HCT116 (cell line): ENCODE data around the gene TXLNB. TPM values are rescaled to one million over a fixed set of nuclear protein-coding genes. Genes with fewer than 3 reads are reported as not detected.

Source experiments
- ATAC-seq: fragments of 200-7000 bp; cut with Tn5 transposase; 2 replicates; pipeline ENCODE4 v1.9.1; 2020; ENCODE audit warnings: mild to moderate bottlenecking, moderate library complexity
- BruUV-seq: library from RNA; stranded (reverse); fragments of 400-500 nt; replicated peaks from 2 replicates; lab custom pipeline; 2021; lab: Mats Ljungman, UMichigan
- CTCF ChIA-PET: fragments of 300-600 bp; sonication (Branson Sonifier 250); formaldehyde crosslinking; loops from one replicate; lab custom pipeline; 2021; ENCODE audit warnings: antibody characterized with exemption; lab: Charles Lee
- POLR2A ChIA-PET: fragments of 300-600, 350-600 bp; sonication (Branson Sonifier 250); formaldehyde crosslinking; loops from one replicate; lab custom pipeline; 2021; ENCODE audit warnings: antibody characterized with exemption; lab: Charles Lee
- RAD21 ChIA-PET, 2 experiments: fragments of 300-600 bp; sonication (Branson Sonifier 250); formaldehyde crosslinking; loops; one replicate each; lab custom pipeline; 2023; ENCODE audit warnings: low total read pairs in 2 of 2; ENCODE audit not compliant: uncharacterized antibody in 2 of 2, unreplicated experiment in 2 of 2, low non-redundant PET in 1 of 2; lab: Charles Lee
- DNase-seq: peaks from one replicate; pipeline ENCODE4 v3.0.0-alpha.2; 2010; ENCODE audit warnings: low read depth, low spot score
- H2AFZ ChIP-seq: fragments of 200-600 bp; shearing (Covaris generic), sonication (generic); 2 replicates; pipeline ENCODE4 v1.6.1; 2017; ENCODE audit warnings: low read depth, mixed run types, mixed read lengths, antibody characterized with exemption, low read length; ENCODE audit not compliant: poor library complexity, severe bottlenecking
- H3K27ac ChIP-seq: 2 replicates; pipeline ENCODE4 v1.5.1; 2012; ENCODE audit warnings: low read depth, low read length
- H3K27me3 ChIP-seq: fragments of 200-600 bp; sonication (generic); 2 replicates; pipeline ENCODE4 v1.6.1; 2016; ENCODE audit warnings: mixed run types, low read length, mixed read lengths; ENCODE audit not compliant: insufficient read depth
- H3K36me3 ChIP-seq, 2 experiments: fragments of 200-500 bp in 1 of 2; fragments of 200-600 bp in 1 of 2; sonication (Bioruptor generic) in 1 of 2; sonication (generic) in 1 of 2; 2 replicates each; pipeline versions ENCODE4 v1.5.1 to v1.6.1; 2014 to 2016; ENCODE audit warnings: low read length in 2 of 2, inconsistent platforms in 1 of 2, mixed read lengths in 1 of 2, mixed run types in 1 of 2; ENCODE audit not compliant: insufficient read depth in 2 of 2, control insufficient read depth in 1 of 2
- H3K4me1 ChIP-seq, 2 experiments: fragments of 200-600 bp in 1 of 2; sonication (generic) in 1 of 2; 2 replicates each; pipeline versions ENCODE4 v1.5.1 to v1.6.1; 2012 to 2017; ENCODE audit warnings: low read length in 2 of 2, inconsistent platforms in 1 of 2, mild to moderate bottlenecking in 1 of 2, mixed read lengths in 1 of 2, mixed run types in 1 of 2, moderate library complexity in 1 of 2; ENCODE audit not compliant: insufficient read depth in 2 of 2, control insufficient read depth in 1 of 2
- H3K4me2 ChIP-seq: fragments of 200-600 bp; sonication (generic); 2 replicates; pipeline ENCODE4 v1.6.1; 2017; ENCODE audit warnings: mixed run types, low read length, mixed read lengths
- H3K4me3 ChIP-seq, 2 experiments: fragments of 200-600 bp in 1 of 2; sonication (generic) in 1 of 2; replicated peaks in 1 of 2; 2 replicates each; pipeline ENCODE4 v1.5.1; 2011 to 2016; ENCODE audit warnings: low read length in 2 of 2, control low read depth in 1 of 2, low read depth in 1 of 2, mild to moderate bottlenecking in 1 of 2, mixed read lengths in 1 of 2, mixed run types in 1 of 2
- H3K79me2 ChIP-seq: fragments of 200-600 bp; sonication (generic); 2 replicates; pipeline ENCODE4 v1.6.1; 2017; ENCODE audit warnings: mild to moderate bottlenecking, mixed run types, low read length, moderate library complexity, mixed read lengths; ENCODE audit not compliant: insufficient read depth
- H3K9ac ChIP-seq: fragments of 200-600 bp; sonication (generic); 2 replicates; pipeline ENCODE4 v1.6.1; 2016; ENCODE audit warnings: low read length, mixed read lengths
- H3K9me2 ChIP-seq: fragments of 200-600 bp; sonication (generic), shearing (Covaris generic); 2 replicates; pipeline ENCODE4 v1.6.1; 2017; ENCODE audit warnings: mixed run types, mild to moderate bottlenecking, moderate library complexity; ENCODE audit not compliant: insufficient read depth
- H3K9me3 ChIP-seq, 2 experiments: fragments of 200-500 bp in 1 of 2; fragments of 200-600 bp in 1 of 2; sonication (Bioruptor generic) in 1 of 2; sonication (generic) in 1 of 2; 2 replicates each; pipeline ENCODE4 v1.6.1; 2014 to 2017; ENCODE audit warnings: low read length in 2 of 2, mixed read lengths in 2 of 2, inconsistent platforms in 1 of 2, low read depth in 1 of 2, mild to moderate bottlenecking in 1 of 2, mixed run types in 1 of 2, moderate library complexity in 1 of 2; ENCODE audit not compliant: control insufficient read depth in 1 of 2, insufficient read depth in 1 of 2
- H4K20me1 ChIP-seq: fragments of 200-600 bp; sonication (generic), shearing (Covaris generic); 2 replicates; pipeline ENCODE4 v1.6.1; 2017; ENCODE audit warnings: mixed run types, mild to moderate bottlenecking, moderate library complexity; ENCODE audit not compliant: insufficient read depth
- CBX3 ChIP-seq: IDR thresholded peaks from 2 replicates; pipeline ENCODE4 v1.6.1; 2012; ENCODE audit warnings: low read depth
- CEBPB ChIP-seq: IDR thresholded peaks from 2 replicates; pipeline ENCODE4 v1.6.1; 2012; ENCODE audit warnings: low read depth
- ELF1 ChIP-seq: IDR thresholded peaks from 2 replicates; pipeline ENCODE4 v1.6.1; 2012; ENCODE audit warnings: low read depth, borderline replicate concordance
- EZH2 ChIP-seq: fragments of 200-600 bp; sonication (generic); IDR thresholded peaks from 2 replicates; pipeline ENCODE4 v1.6.1; 2017; ENCODE audit warnings: antibody characterized with exemption, mixed run types
- EZH2phosphoT487 ChIP-seq: fragments of 200-600 bp; IDR thresholded peaks from 2 replicates; pipeline ENCODE4 v1.6.1; 2018; ENCODE audit warnings: antibody characterized with exemption, borderline replicate concordance
- JUND ChIP-seq: IDR thresholded peaks from 2 replicates; pipeline ENCODE4 v1.6.1; 2012
- POLR2A ChIP-seq: IDR thresholded peaks from 2 replicates; pipeline ENCODE4 v1.7.0; 2011; ENCODE audit warnings: borderline replicate concordance; ENCODE audit not compliant: insufficient read depth, insufficient read length; ENCODE audit errors: extremely low read depth
- POLR2AphosphoS5 ChIP-seq: IDR thresholded peaks from 2 replicates; pipeline ENCODE4 v1.6.1; 2011; ENCODE audit warnings: mild to moderate bottlenecking, low read depth, low read length, moderate library complexity
- RAD21 ChIP-seq: IDR thresholded peaks from 2 replicates; pipeline ENCODE4 v1.6.1; 2012; ENCODE audit warnings: low read depth, mild to moderate bottlenecking
- SIN3A ChIP-seq: IDR thresholded peaks from 2 replicates; pipeline ENCODE4 v1.6.1; 2012; ENCODE audit warnings: low read depth
- SP1 ChIP-seq: IDR thresholded peaks from 2 replicates; pipeline ENCODE4 v1.6.1; 2012; ENCODE audit warnings: low read depth
- SRF ChIP-seq: IDR thresholded peaks from 2 replicates; pipeline ENCODE4 v1.6.1; 2012; ENCODE audit warnings: low read depth
- TCF7L2 ChIP-seq: IDR thresholded peaks from 2 replicates; pipeline ENCODE4 v1.7.0; 2011; ENCODE audit warnings: borderline replicate concordance, inconsistent platforms; ENCODE audit not compliant: insufficient read depth, insufficient read length; ENCODE audit errors: extremely low read depth
- ZNF274 ChIP-seq: fragments of 200-500 bp; sonication (Bioruptor generic); IDR thresholded peaks from 2 replicates; pipeline ENCODE4 v1.6.1; 2014; ENCODE audit warnings: mild to moderate bottlenecking, low read depth, low read length, inconsistent platforms
- intact Hi-C: fragments of 100-400 bp; cut with micrococcal nuclease; formaldehyde crosslinking; loops from 2 replicates; pipeline ENCODE4 v1.10.0; 2022
- total RNA-seq: library from RNA; stranded (reverse); gene quantifications from one replicate; pipeline ENCODE4 v1.2.1, GENCODE V29; 2021; ENCODE audit not compliant: unreplicated experiment
- TF ChIP-seq, protein P1 (sequence below), 3 experiments: fragments of 200-600 bp in 1 of 3; sonication (generic) in 1 of 3; IDR thresholded peaks in 2 of 3; conservative IDR thresholded peaks in 1 of 3; 2 replicates each; pipeline ENCODE4 v1.5.1; 2012 to 2017; ENCODE audit warnings: low read depth in 2 of 3, low read length in 2 of 3, antibody characterized with exemption in 1 of 3, borderline replicate concordance in 1 of 3, control low read depth in 1 of 3, mild to moderate bottlenecking in 1 of 3, mixed read lengths in 1 of 3, mixed run types in 1 of 3, moderate library complexity in 1 of 3; ENCODE audit not compliant: insufficient read depth in 1 of 3
- TF ChIP-seq, protein P2 (sequence below): IDR thresholded peaks from 2 replicates; pipeline ENCODE4 v1.6.1; 2012
- TF ChIP-seq, protein P3 (sequence below): IDR thresholded peaks from 2 replicates; pipeline ENCODE4 v1.6.1; 2012; ENCODE audit warnings: low read depth
- TF ChIP-seq, protein P4 (sequence below): IDR thresholded peaks from 2 replicates; pipeline ENCODE4 v1.6.1; 2011; ENCODE audit warnings: mild to moderate bottlenecking, low read length, moderate library complexity; ENCODE audit not compliant: insufficient replicate concordance; ENCODE audit errors: extremely low read depth
- TF ChIP-seq, protein P5 (sequence below): IDR thresholded peaks from 2 replicates; pipeline ENCODE4 v1.6.1; 2012

TXLNB gene
- total RNA-seq, 1 experiment from 2014 or later, result 0.05 TPM

DNA sequence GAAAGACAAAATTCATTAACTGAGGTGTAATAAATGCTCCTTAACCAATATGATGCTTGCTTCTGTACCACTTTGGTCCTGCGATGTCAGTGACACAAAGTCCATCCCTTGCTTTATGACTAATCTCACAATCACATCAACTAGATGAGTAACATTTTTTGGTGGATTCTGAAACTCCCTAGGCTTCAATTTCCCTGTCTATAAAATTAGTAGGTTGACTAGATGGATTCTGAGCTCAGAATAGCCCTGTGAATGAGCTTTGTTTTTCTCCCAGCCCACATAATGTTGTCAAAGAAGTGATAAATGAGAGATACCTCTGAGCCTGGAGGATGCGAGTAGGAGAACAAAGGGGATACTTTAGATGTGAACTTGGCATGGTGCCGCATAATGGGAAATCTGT lies 9.1 kb downstream of the TXLNB start:
- TF ChIP-seq POLR2A (no peak), CEBPB (no peak), EZH2 (no peak), POLR2AphosphoS5 (no peak), SIN3A (no peak), SP1 (no peak), TCF7L2 (no peak), CBX3 (no peak), ELF1 (no peak), JUND (no peak), ZNF274 (no peak), SRF (no peak), EZH2phosphoT487 (no peak), RAD21 (no peak)
- TF ChIP-seq, protein P1, sequence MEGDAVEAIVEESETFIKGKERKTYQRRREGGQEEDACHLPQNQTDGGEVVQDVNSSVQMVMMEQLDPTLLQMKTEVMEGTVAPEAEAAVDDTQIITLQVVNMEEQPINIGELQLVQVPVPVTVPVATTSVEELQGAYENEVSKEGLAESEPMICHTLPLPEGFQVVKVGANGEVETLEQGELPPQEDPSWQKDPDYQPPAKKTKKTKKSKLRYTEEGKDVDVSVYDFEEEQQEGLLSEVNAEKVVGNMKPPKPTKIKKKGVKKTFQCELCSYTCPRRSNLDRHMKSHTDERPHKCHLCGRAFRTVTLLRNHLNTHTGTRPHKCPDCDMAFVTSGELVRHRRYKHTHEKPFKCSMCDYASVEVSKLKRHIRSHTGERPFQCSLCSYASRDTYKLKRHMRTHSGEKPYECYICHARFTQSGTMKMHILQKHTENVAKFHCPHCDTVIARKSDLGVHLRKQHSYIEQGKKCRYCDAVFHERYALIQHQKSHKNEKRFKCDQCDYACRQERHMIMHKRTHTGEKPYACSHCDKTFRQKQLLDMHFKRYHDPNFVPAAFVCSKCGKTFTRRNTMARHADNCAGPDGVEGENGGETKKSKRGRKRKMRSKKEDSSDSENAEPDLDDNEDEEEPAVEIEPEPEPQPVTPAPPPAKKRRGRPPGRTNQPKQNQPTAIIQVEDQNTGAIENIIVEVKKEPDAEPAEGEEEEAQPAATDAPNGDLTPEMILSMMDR (IDR thresholded peaks at IDR 0.05 in 2 of 3, conservative IDR thresholded peaks at IDR 0.05 in 1 of 3; ENCODE audit: borderline replicate concordance in 1 of 3, insufficient read depth in 1 of 3, low read depth in 2 of 3, low read length in 2 of 3), result no peak
- TF ChIP-seq, protein P2, sequence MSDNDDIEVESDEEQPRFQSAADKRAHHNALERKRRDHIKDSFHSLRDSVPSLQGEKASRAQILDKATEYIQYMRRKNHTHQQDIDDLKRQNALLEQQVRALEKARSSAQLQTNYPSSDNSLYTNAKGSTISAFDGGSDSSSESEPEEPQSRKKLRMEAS, result no peak
- TF ChIP-seq, protein P3, sequence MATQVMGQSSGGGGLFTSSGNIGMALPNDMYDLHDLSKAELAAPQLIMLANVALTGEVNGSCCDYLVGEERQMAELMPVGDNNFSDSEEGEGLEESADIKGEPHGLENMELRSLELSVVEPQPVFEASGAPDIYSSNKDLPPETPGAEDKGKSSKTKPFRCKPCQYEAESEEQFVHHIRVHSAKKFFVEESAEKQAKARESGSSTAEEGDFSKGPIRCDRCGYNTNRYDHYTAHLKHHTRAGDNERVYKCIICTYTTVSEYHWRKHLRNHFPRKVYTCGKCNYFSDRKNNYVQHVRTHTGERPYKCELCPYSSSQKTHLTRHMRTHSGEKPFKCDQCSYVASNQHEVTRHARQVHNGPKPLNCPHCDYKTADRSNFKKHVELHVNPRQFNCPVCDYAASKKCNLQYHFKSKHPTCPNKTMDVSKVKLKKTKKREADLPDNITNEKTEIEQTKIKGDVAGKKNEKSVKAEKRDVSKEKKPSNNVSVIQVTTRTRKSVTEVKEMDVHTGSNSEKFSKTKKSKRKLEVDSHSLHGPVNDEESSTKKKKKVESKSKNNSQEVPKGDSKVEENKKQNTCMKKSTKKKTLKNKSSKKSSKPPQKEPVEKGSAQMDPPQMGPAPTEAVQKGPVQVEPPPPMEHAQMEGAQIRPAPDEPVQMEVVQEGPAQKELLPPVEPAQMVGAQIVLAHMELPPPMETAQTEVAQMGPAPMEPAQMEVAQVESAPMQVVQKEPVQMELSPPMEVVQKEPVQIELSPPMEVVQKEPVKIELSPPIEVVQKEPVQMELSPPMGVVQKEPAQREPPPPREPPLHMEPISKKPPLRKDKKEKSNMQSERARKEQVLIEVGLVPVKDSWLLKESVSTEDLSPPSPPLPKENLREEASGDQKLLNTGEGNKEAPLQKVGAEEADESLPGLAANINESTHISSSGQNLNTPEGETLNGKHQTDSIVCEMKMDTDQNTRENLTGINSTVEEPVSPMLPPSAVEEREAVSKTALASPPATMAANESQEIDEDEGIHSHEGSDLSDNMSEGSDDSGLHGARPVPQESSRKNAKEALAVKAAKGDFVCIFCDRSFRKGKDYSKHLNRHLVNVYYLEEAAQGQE, result no peak
- TF ChIP-seq, protein P4, sequence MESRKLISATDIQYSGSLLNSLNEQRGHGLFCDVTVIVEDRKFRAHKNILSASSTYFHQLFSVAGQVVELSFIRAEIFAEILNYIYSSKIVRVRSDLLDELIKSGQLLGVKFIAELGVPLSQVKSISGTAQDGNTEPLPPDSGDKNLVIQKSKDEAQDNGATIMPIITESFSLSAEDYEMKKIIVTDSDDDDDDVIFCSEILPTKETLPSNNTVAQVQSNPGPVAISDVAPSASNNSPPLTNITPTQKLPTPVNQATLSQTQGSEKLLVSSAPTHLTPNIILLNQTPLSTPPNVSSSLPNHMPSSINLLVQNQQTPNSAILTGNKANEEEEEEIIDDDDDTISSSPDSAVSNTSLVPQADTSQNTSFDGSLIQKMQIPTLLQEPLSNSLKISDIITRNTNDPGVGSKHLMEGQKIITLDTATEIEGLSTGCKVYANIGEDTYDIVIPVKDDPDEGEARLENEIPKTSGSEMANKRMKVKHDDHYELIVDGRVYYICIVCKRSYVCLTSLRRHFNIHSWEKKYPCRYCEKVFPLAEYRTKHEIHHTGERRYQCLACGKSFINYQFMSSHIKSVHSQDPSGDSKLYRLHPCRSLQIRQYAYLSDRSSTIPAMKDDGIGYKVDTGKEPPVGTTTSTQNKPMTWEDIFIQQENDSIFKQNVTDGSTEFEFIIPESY, result no peak
- TF ChIP-seq, protein P5, sequence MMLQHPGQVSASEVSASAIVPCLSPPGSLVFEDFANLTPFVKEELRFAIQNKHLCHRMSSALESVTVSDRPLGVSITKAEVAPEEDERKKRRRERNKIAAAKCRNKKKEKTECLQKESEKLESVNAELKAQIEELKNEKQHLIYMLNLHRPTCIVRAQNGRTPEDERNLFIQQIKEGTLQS, result no peak
- intact Hi-C loops, result no loop called here
- Histone ChIP-seq H3K27ac (no peak overlapping the region), H2AFZ (no peak overlapping the region), H3K79me2 (no peaks in the 10 kb centered on the region), H3K9ac (no peak overlapping the region), H3K4me3 (no peak overlapping the region), H3K9me3 (no peaks in the 10 kb centered on the region), H3K4me2 (no peak overlapping the region), H3K27me3 (no peaks in the 10 kb centered on the region), H3K4me1 (no peaks in the 10 kb centered on the region), H3K9me2 (no peaks in the 10 kb centered on the region), H3K36me3 (no peaks in the 10 kb centered on the region), H4K20me1 (no peaks in the 10 kb centered on the region)
- DNase-seq, result no peak
- ChIA-PET CTCF (no interaction called here), RAD21 (no interaction called here), POLR2A (no interaction called here)
- ATAC-seq, result no peak
- BruUV-seq, result no TSS peak
